ENCODE data around the gene RPL29. TPM values are rescaled to one million over a fixed set of nuclear protein-coding genes. Genes with fewer than 3 reads are reported as not detected.

Gene RPL29
- total and polyA plus RNA-seq, 4 donors, result 425 to 1,251 (median 1,217) TPM

GRCh38 chr3:51969841-51970240 lies 25.9 kb downstream of the RPL29 start:
- H3K4me3 ChIP-seq (ENCODE audit: low read depth, low read length), result no peak overlapping the region
- WGBS (ENCODE audit: insufficient coverage), result 28% methylated on average over 4 of the region's 4 CpGs
- H3K27me3 ChIP-seq (ENCODE audit: control insufficient read depth, insufficient read depth, low read length), result no peaks in the 10 kb centered on the region
- peaks cover 70% of the 10 kb centered on the region for H3K4me1 ChIP-seq (ENCODE audit: control insufficient read depth, insufficient read depth, low read length)
- H3K36me3 ChIP-seq (ENCODE audit: control insufficient read depth, insufficient read depth, low read length), result peaks cover 17% of the 10 kb centered on the region
- no peak for DNase-seq (ENCODE audit: low read depth in 4 of 6, low spot score in 6 of 6)
- no peaks in the 10 kb centered on the region for H3K9me3 ChIP-seq (ENCODE audit: control insufficient read depth, insufficient read depth, low read length)
- no peak overlapping the region for H3K27ac ChIP-seq (ENCODE audit: low read depth, low read length)

DNA sequence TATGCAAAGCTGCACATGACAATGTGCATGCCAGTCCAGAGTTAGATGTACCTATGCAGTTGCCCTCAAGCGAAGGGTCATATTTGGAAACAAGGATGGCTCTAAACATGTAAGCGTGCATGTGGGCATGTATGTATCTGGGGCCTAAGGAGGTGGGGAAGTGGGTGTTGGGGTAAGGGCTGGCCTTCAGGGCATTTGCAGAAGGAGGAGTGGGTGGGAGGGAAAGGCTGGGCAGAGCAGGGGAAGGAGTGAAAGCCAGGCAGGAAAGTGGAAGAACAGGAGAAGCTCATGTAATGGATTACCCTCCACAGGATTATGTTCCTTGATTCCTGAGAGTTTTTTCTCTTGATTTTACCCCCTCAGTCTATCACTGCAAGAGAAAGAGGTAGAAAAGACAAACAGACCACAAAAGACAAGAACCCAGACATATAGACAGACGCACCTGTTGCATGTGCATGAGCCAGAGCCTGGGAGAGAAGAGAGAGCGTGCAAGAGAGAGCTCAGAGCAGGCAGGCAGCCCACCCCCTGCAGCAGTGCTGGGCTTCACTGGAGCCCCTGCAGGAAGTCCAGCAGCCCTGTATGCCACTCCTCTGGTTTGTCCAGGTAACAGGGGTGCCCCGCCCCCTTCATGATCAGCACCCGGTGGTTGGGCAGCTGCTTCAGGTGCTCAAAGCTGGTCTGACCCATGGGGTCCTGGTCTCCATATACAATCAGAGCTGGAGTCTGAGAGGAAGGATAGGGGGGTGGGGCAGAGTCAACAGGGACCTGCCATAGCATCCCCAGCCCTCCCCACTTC lies 26.6 kb downstream of the RPL29 start:
- H3K4me3 ChIP-seq (ENCODE audit: low read depth, low read length), result no peak overlapping the region
- 91% methylated on average over 5 of the region's 6 CpGs for WGBS (ENCODE audit: insufficient coverage)
- H3K27ac ChIP-seq (ENCODE audit: low read depth, low read length), result no peak overlapping the region
- H3K36me3 ChIP-seq (ENCODE audit: control insufficient read depth, insufficient read depth, low read length), result peaks cover 22% of the 10 kb centered on the region
- DNase-seq (ENCODE audit: low read depth in 4 of 6, low spot score in 6 of 6), result no peak
- H3K27me3 ChIP-seq (ENCODE audit: control insufficient read depth, insufficient read depth, low read length), result no peaks in the 10 kb centered on the region
- H3K4me1 ChIP-seq (ENCODE audit: control insufficient read depth, insufficient read depth, low read length), result peaks cover 70% of the 10 kb centered on the region
- no peaks in the 10 kb centered on the region for H3K9me3 ChIP-seq (ENCODE audit: control insufficient read depth, insufficient read depth, low read length)

DNA sequence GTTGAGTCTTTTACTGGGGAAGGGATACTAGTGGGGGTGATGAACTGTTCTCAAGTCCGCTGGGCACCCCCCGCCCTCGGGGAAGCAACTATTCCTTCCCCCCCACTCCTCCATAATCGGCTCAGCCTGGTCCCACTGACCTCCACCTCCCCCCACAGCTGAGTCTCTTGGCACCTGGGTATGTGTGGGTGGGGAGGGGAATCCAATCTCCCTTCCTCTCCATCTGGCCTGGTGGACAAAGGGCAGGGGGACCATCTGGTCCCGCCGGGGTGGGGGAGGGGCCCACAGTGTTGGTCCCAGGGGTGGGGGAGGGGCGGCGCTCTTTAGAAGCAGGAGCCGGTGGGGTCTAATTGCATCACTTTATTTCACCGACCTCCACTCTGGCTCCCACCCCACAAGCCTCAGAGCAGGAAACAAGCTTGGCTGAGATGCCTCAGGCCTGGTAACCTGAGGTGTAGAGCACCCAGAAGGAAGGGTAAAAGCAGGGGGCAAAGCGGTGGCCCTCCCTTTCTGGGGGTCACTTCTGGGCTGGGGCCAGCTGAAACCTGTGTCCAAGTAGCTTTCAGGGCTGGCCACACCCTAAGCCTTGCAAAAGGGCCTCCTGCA lies 27.4 kb downstream of the RPL29 start:
- H3K9me3 ChIP-seq (ENCODE audit: control insufficient read depth, insufficient read depth, low read length), result no peaks in the 10 kb centered on the region
- peaks cover 27% of the 10 kb centered on the region for H3K36me3 ChIP-seq (ENCODE audit: control insufficient read depth, insufficient read depth, low read length)
- peak overlapping the region; percentile 83 for H3K27ac ChIP-seq (ENCODE audit: low read depth, low read length)
- DNase-seq (ENCODE audit: low read depth in 4 of 6, low spot score in 6 of 6), result peak in 2 of 6 donors; percentile 70 to 72
- WGBS (ENCODE audit: insufficient coverage), result 22% methylated on average over 1 of the region's 11 CpGs
- H3K4me3 ChIP-seq (ENCODE audit: low read depth, low read length), result peak overlapping the region; percentile 54
- H3K27me3 ChIP-seq (ENCODE audit: control insufficient read depth, insufficient read depth, low read length), result no peaks in the 10 kb centered on the region
- peaks cover 70% of the 10 kb centered on the region for H3K4me1 ChIP-seq (ENCODE audit: control insufficient read depth, insufficient read depth, low read length)

- Histone ChIP-seq H3K36me3 (ENCODE audit: control insufficient read depth, insufficient read depth, low read length) (peaks cover 30% of the 10 kb centered on the region), H3K27me3 (ENCODE audit: control insufficient read depth, insufficient read depth, low read length) (no peaks in the 10 kb centered on the region), H3K27ac (ENCODE audit: low read depth, low read length) (peak within 1 kb of the TSS; percentile 92), H3K4me3 (ENCODE audit: low read depth, low read length) (peak within 1 kb of the TSS; percentile 78), H3K9me3 (ENCODE audit: control insufficient read depth, insufficient read depth, low read length) (no peaks in the 10 kb centered on the region), H3K4me1 (ENCODE audit: control insufficient read depth, insufficient read depth, low read length) (peaks cover 74% of the 10 kb centered on the region)
- under 1% methylated on average over 67 of the region's 90 CpGs for WGBS (ENCODE audit: insufficient coverage)
- peak in 2 of 6 donors; percentile 79 to 84 for DNase-seq (ENCODE audit: low read depth in 4 of 6, low spot score in 6 of 6)
Measured at GRCh38 chr3:51967384-51968169, 28.1 kb downstream of the RPL29 start, which contains the start of gene PCBP4. PCBP4 (minus strand) TSS chr3:51967454; CDS start chr3:51961240, 6,214 bp downstream.

DNA sequence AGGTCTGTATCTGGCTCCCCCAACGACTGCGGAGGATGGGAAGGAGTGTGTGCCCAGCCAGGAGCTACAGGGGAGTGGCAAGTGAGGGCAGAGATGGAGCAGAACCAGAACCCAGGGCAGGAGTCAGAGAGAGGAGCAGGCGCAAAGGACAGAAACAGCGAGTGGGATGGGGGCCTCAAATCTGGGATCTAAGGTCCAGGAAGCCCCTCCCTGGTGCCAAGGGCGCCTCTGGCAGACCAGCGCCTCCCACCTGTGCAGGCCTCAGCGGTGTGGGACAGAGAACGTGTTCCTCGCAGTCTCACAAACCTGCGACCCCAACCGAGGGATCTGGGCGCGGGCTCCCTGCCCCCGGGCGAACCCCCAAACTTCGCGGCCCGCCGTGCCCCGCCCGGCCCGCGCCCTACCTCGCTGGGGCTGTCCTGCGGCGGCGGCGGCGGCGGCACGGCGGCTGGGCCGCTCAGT lies 28.7 kb downstream of the RPL29 start:
- no peaks in the 10 kb centered on the region for H3K27me3 ChIP-seq (ENCODE audit: control insufficient read depth, insufficient read depth, low read length)
- H3K4me3 ChIP-seq (ENCODE audit: low read depth, low read length), result peak overlapping the region; percentile 78
- H3K9me3 ChIP-seq (ENCODE audit: control insufficient read depth, insufficient read depth, low read length), result no peaks in the 10 kb centered on the region
- 1% methylated on average over 33 of the region's 33 CpGs for WGBS (ENCODE audit: insufficient coverage)
- peak in 1 of 6 donors; percentile 57 for DNase-seq (ENCODE audit: low read depth in 4 of 6, low spot score in 6 of 6)
- peaks cover 79% of the 10 kb centered on the region for H3K4me1 ChIP-seq (ENCODE audit: control insufficient read depth, insufficient read depth, low read length)
- peak overlapping the region; percentile 92 for H3K27ac ChIP-seq (ENCODE audit: low read depth, low read length)
- H3K36me3 ChIP-seq (ENCODE audit: control insufficient read depth, insufficient read depth, low read length), result peaks cover 30% of the 10 kb centered on the region

GRCh38 chr3:51966486-51966885 lies 29.2 kb downstream of the RPL29 start:
- peak overlapping the region; percentile 92 for H3K27ac ChIP-seq (ENCODE audit: low read depth, low read length)
- H3K4me3 ChIP-seq (ENCODE audit: low read depth, low read length), result peak overlapping the region; percentile 78
- DNase-seq (ENCODE audit: low read depth in 4 of 6, low spot score in 6 of 6), result no peak
- 32% methylated on average over 2 of the region's 5 CpGs for WGBS (ENCODE audit: insufficient coverage)
- H3K36me3 ChIP-seq (ENCODE audit: control insufficient read depth, insufficient read depth, low read length), result peaks cover 28% of the 10 kb centered on the region
- no peaks in the 10 kb centered on the region for H3K27me3 ChIP-seq (ENCODE audit: control insufficient read depth, insufficient read depth, low read length)
- peaks cover 78% of the 10 kb centered on the region for H3K4me1 ChIP-seq (ENCODE audit: control insufficient read depth, insufficient read depth, low read length)
- H3K9me3 ChIP-seq (ENCODE audit: control insufficient read depth, insufficient read depth, low read length), result no peaks in the 10 kb centered on the region

DNA sequence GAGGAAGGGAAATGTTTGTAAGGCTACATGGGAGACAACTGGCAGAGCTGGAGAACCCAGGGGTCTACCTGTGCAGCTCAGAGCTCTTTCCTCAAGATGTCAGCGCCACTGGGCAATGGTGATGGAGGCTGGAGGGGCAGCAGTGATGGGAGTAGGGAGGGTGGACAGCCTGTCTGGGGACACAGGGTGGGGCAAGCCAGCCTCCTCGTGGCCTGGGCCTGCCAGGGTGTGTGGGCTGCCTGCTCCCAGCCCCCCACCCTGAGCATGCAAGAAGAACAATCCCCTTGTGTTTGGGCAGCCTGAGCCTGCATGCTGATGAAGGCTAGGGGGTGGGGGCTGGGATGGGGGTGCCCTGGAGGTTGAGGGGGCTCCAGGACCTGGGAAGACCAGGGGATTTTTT lies 29.7 kb downstream of the RPL29 start:
- peak in 1 of 6 donors; percentile 55 for DNase-seq (ENCODE audit: low read depth in 4 of 6, low spot score in 6 of 6)
- H3K4me1 ChIP-seq (ENCODE audit: control insufficient read depth, insufficient read depth, low read length), result peaks cover 76% of the 10 kb centered on the region
- no peaks in the 10 kb centered on the region for H3K27me3 ChIP-seq (ENCODE audit: control insufficient read depth, insufficient read depth, low read length)
- H3K36me3 ChIP-seq (ENCODE audit: control insufficient read depth, insufficient read depth, low read length), result peaks cover 27% of the 10 kb centered on the region
- no peaks in the 10 kb centered on the region for H3K9me3 ChIP-seq (ENCODE audit: control insufficient read depth, insufficient read depth, low read length)
- 35% methylated on average over 2 of the region's 2 CpGs for WGBS (ENCODE audit: insufficient coverage)
- peak overlapping the region; percentile 78 for H3K4me3 ChIP-seq (ENCODE audit: low read depth, low read length)
- H3K27ac ChIP-seq (ENCODE audit: low read depth, low read length), result peak overlapping the region; percentile 92

GRCh38 chr3:51964521-51964920 lies 31.2 kb downstream of the RPL29 start:
- H3K27me3 ChIP-seq (ENCODE audit: control insufficient read depth, insufficient read depth, low read length), result no peaks in the 10 kb centered on the region
- 70% methylated on average over 1 of the region's 4 CpGs for WGBS (ENCODE audit: insufficient coverage)
- peaks cover 38% of the 10 kb centered on the region for H3K36me3 ChIP-seq (ENCODE audit: control insufficient read depth, insufficient read depth, low read length)
- peak overlapping the region; percentile 11 for H3K4me3 ChIP-seq (ENCODE audit: low read depth, low read length)
- DNase-seq (ENCODE audit: low read depth in 4 of 6, low spot score in 6 of 6), result no peak
- H3K27ac ChIP-seq (ENCODE audit: low read depth, low read length), result peak overlapping the region; percentile 11
- H3K9me3 ChIP-seq (ENCODE audit: control insufficient read depth, insufficient read depth, low read length), result no peaks in the 10 kb centered on the region
- peaks cover 71% of the 10 kb centered on the region for H3K4me1 ChIP-seq (ENCODE audit: control insufficient read depth, insufficient read depth, low read length)

DNA sequence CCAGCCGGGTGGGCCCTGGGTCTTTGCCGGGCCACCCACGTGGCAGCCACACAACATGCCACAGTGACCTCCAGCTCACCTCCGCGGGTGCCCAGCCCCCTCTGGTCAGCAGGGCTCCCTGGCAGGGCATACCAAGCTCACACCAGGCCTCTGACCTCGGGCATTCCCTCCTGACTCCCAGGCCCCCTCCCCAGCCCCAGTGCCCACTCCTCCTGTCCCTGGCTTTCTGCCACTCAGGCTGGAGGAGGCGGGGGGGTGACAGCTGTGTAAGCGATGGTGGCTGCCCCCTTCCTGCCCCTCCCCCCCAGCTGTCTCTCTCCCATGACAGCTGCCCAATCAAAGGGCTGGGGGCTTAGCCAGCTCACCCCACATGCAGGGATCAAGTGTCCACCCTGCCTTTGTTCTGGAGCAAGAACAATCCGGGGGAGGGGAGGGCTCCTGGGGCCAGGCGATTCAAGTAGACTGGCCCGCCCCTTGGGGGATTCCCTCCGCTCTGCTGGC lies 31.7 kb downstream of the RPL29 start:
- 21% methylated on average over 12 of the region's 12 CpGs for WGBS (ENCODE audit: insufficient coverage)
- peaks cover 66% of the 10 kb centered on the region for H3K4me1 ChIP-seq (ENCODE audit: control insufficient read depth, insufficient read depth, low read length)
- peak in 2 of 6 donors; percentile 37 to 41 for DNase-seq (ENCODE audit: low read depth in 4 of 6, low spot score in 6 of 6)

More for the DNA sequence above, 31.7 kb downstream of the RPL29 start:
- Histone ChIP-seq H3K27ac (ENCODE audit: low read depth, low read length) (peak overlapping the region; percentile 11), H3K9me3 (ENCODE audit: control insufficient read depth, insufficient read depth, low read length) (no peaks in the 10 kb centered on the region), H3K4me3 (ENCODE audit: low read depth, low read length) (no peak overlapping the region), H3K27me3 (ENCODE audit: control insufficient read depth, insufficient read depth, low read length) (no peaks in the 10 kb centered on the region), H3K36me3 (ENCODE audit: control insufficient read depth, insufficient read depth, low read length) (peaks cover 40% of the 10 kb centered on the region)
